Neuronal stem cell (in vitro differentiated cells): ENCODE results near the gene BET1.

Experiments
- DNase-seq: peaks from one replicate; pipeline ENCODE4 v3.0.0-alpha.2; 2013; ENCODE audit warnings: low spot score
- H2AFZ ChIP-seq: one replicate; pipeline ENCODE4 v1.6.1; 2013; ENCODE audit warnings: mild to moderate bottlenecking, low read length, inconsistent platforms
- H2AK5ac ChIP-seq: 2 replicates; pipeline ENCODE4 v1.6.1; 2013; ENCODE audit warnings: low read depth, mild to moderate bottlenecking, inconsistent platforms, low read length, moderate library complexity, mixed read lengths
- H2BK120ac ChIP-seq: 2 replicates; pipeline ENCODE4 v1.6.1; 2013; ENCODE audit warnings: low read depth, mild to moderate bottlenecking, inconsistent platforms, low read length, moderate library complexity, mixed read lengths
- H2BK12ac ChIP-seq: one replicate; pipeline ENCODE4 v1.6.1; 2013; ENCODE audit warnings: low read length, inconsistent platforms
- H2BK15ac ChIP-seq: 2 replicates; pipeline ENCODE4 v1.6.1; 2013; ENCODE audit warnings: mild to moderate bottlenecking, low read length, inconsistent platforms, mixed read lengths
- H2BK5ac ChIP-seq: one replicate; pipeline ENCODE4 v1.6.1; 2013; ENCODE audit warnings: inconsistent platforms, mild to moderate bottlenecking, low read length, moderate library complexity
- H3K14ac ChIP-seq: one replicate; pipeline ENCODE4 v1.6.1; 2013; ENCODE audit warnings: low read length, inconsistent platforms
- H3K18ac ChIP-seq: 2 replicates; pipeline ENCODE4 v1.6.1; 2013; ENCODE audit warnings: low read length, inconsistent platforms
- H3K23ac ChIP-seq: 2 replicates; pipeline ENCODE4 v1.6.1; 2013; ENCODE audit warnings: low read depth, mild to moderate bottlenecking, mixed read lengths, low read length, inconsistent platforms; ENCODE audit not compliant: poor library complexity
- H3K27ac ChIP-seq: replicated peaks from 3 replicates; pipeline ENCODE4 v1.5.1; 2013; ENCODE audit warnings: low read length, inconsistent platforms
- H3K27me3 ChIP-seq, 3 experiments: 2 replicates each; pipeline ENCODE4 v1.6.1; 2013; ENCODE audit warnings: low read length in 3 of 3, mild to moderate bottlenecking in 2 of 3, inconsistent platforms in 1 of 3, low read depth in 1 of 3, mixed read lengths in 1 of 3, moderate library complexity in 1 of 3; ENCODE audit not compliant: control insufficient read depth in 3 of 3, insufficient read depth in 3 of 3
- H3K36me3 ChIP-seq, 2 donors: replicated peaks in 1 of 2; 2 replicates each; pipeline ENCODE4 v1.6.1; 2013; ENCODE audit warnings: low read length in 2 of 2; ENCODE audit not compliant: control insufficient read depth in 2 of 2, insufficient read depth in 2 of 2
- H3K4ac ChIP-seq: 2 replicates; pipeline ENCODE4 v1.6.1; 2013; ENCODE audit warnings: inconsistent platforms, mild to moderate bottlenecking, low read length, moderate library complexity
- H3K4me1 ChIP-seq, 2 donors: 1 replicate in 1 of 2; 2 replicates in 1 of 2; pipeline ENCODE4 v1.6.1; 2013; ENCODE audit warnings: low read length in 2 of 2, low read depth in 1 of 2; ENCODE audit not compliant: control insufficient read depth in 2 of 2, insufficient read depth in 1 of 2
- H3K4me2 ChIP-seq: one replicate; pipeline ENCODE4 v1.6.1; 2013; ENCODE audit warnings: mild to moderate bottlenecking, low read length, inconsistent platforms; ENCODE audit not compliant: insufficient read depth, poor library complexity, severe bottlenecking
- H3K4me3 ChIP-seq, 2 donors: 2 replicates each; pipeline ENCODE4 v1.5.1; 2013; ENCODE audit warnings: low read length in 2 of 2, mild to moderate bottlenecking in 2 of 2, inconsistent platforms in 1 of 2, moderate library complexity in 1 of 2
- H3K79me1 ChIP-seq: one replicate; pipeline ENCODE4 v1.6.1; 2013; ENCODE audit warnings: low read depth, mild to moderate bottlenecking, inconsistent platforms, low read length, moderate library complexity
- H3K9ac ChIP-seq: one replicate; pipeline ENCODE4 v1.6.1; 2013; ENCODE audit warnings: mild to moderate bottlenecking, low read depth, low read length, inconsistent platforms; ENCODE audit not compliant: poor library complexity
- H3K9me3 ChIP-seq, 2 donors: replicated peaks in 1 of 2; 2 replicates each; pipeline versions ENCODE3 to v1.6.1; 2013; ENCODE audit warnings: low read length in 2 of 2, mild to moderate bottlenecking in 2 of 2, inconsistent platforms in 1 of 2, low read depth in 1 of 2, mixed read lengths in 1 of 2, moderate library complexity in 1 of 2; ENCODE audit not compliant: control insufficient read depth in 2 of 2, insufficient read depth in 1 of 2
- H4K8ac ChIP-seq: one replicate; pipeline ENCODE4 v1.6.1; 2013; ENCODE audit warnings: low read depth, mild to moderate bottlenecking, inconsistent platforms, low read length, moderate library complexity
- H4K91ac ChIP-seq: one replicate; pipeline ENCODE4 v1.6.1; 2013; ENCODE audit warnings: low read length, low read depth, mild to moderate bottlenecking, inconsistent platforms; ENCODE audit not compliant: poor library complexity
- WGBS, 2 donors: extraction: QIAGEN DNeasy Blood & Tissue Kit; methylation state at CpG; one replicate each; pipeline ENCODE4 v1.1.7; 2013; ENCODE audit warnings: missing lambda C conversion rate in 2 of 2, mixed read lengths in 1 of 2; ENCODE audit not compliant: insufficient read length in 2 of 2, insufficient replicate concordance in 1 of 2; ENCODE audit errors: extremely low coverage in 2 of 2; 5-methylcytosine and 5-hydroxymethylcytosine counted together

Gene BET1

GRCh38 chr7:94050046-94050445 is 45.9 kb upstream of the BET1 start:
- Histone ChIP-seq H3K4me3 (no peak overlapping the region), H3K36me3 (no peaks in the 10 kb centered on the region), H2BK15ac (no peak overlapping the region), H2AFZ (no peak overlapping the region), H3K4ac (no peak overlapping the region), H4K91ac (no peak overlapping the region), H3K4me1 (peaks cover 3 to 20% of the 10 kb centered on the region in 2 donors), H3K18ac (no peak overlapping the region), H2AK5ac (no peak overlapping the region), H4K8ac (no peak overlapping the region), H3K4me2 (no peak overlapping the region), H3K14ac (no peak overlapping the region), H3K27ac (no peak overlapping the region), H3K23ac (no peak overlapping the region), H2BK5ac (no peak overlapping the region), H3K9me3 (no peaks in the 10 kb centered on the region), H2BK12ac (no peak overlapping the region), H3K9ac (no peak overlapping the region), H3K79me1 (no peaks in the 10 kb centered on the region), H3K27me3 (no peaks in the 10 kb centered on the region), H2BK120ac (no peak overlapping the region)
- WGBS, 2 donors, result no CpG with 5 or more reads among the region's 4 CpGs
- DNase-seq, result no peak

GRCh38 chr7:94049615-94050014 is 45.5 kb upstream of the BET1 start:
- Histone ChIP-seq H3K36me3 (no peaks in the 10 kb centered on the region), H2AFZ (peak overlapping the region; percentile 46), H2AK5ac (no peak overlapping the region), H3K4me2 (no peak overlapping the region), H3K4ac (no peak overlapping the region), H4K91ac (no peak overlapping the region), H3K9ac (no peak overlapping the region), H3K18ac (no peak overlapping the region), H3K27ac (no peak overlapping the region), H4K8ac (no peak overlapping the region), H3K79me1 (no peaks in the 10 kb centered on the region), H2BK120ac (no peak overlapping the region), H3K27me3 (no peaks in the 10 kb centered on the region), H2BK5ac (no peak overlapping the region), H3K4me1 (peaks cover 3 to 20% of the 10 kb centered on the region in 2 donors), H3K4me3 (no peak overlapping the region), H3K23ac (no peak overlapping the region), H3K14ac (no peak overlapping the region), H3K9me3 (no peaks in the 10 kb centered on the region), H2BK12ac (no peak overlapping the region), H2BK15ac (no peak overlapping the region)
- no CpG with 5 or more reads among the region's 5 CpGs for WGBS, 2 donors
- no peak for DNase-seq

GRCh38 chr7:94048755-94049154 is 44.6 kb upstream of the BET1 start:
- Histone ChIP-seq H3K79me1 (no peaks in the 10 kb centered on the region), H2BK12ac (no peak overlapping the region), H3K4me2 (no peak overlapping the region), H3K18ac (no peak overlapping the region), H3K4me3 (no peak overlapping the region), H4K91ac (no peak overlapping the region), H3K27ac (no peak overlapping the region), H2BK5ac (no peak overlapping the region), H2AK5ac (no peak overlapping the region), H2AFZ (no peak overlapping the region), H3K4me1 (peaks cover 3 to 15% of the 10 kb centered on the region in 2 donors), H3K27me3 (no peaks in the 10 kb centered on the region), H4K8ac (no peak overlapping the region), H3K9me3 (no peaks in the 10 kb centered on the region), H3K23ac (no peak overlapping the region), H3K4ac (no peak overlapping the region), H3K9ac (no peak overlapping the region), H2BK15ac (no peak overlapping the region), H3K14ac (no peak overlapping the region), H3K36me3 (no peaks in the 10 kb centered on the region), H2BK120ac (no peak overlapping the region)
- DNase-seq, result no peak
- no CpG with 5 or more reads among the region's 2 CpGs for WGBS, 2 donors

- no peak overlapping the region for H3K23ac ChIP-seq
- H2AFZ ChIP-seq, result no peak overlapping the region
- H3K27me3 ChIP-seq, result no peaks in the 10 kb centered on the region
- no peak overlapping the region for H4K8ac ChIP-seq
- H2BK5ac ChIP-seq, result no peak overlapping the region
- H4K91ac ChIP-seq, result no peak overlapping the region
- H2BK15ac ChIP-seq, result no peak overlapping the region
- peaks cover 3 to 10% of the 10 kb centered on the region in 2 donors for H3K4me1 ChIP-seq
- H3K4me3 ChIP-seq, result no peak overlapping the region
- WGBS, 2 donors, result no CpG with 5 or more reads among the region's 1 CpG
- H3K36me3 ChIP-seq, result no peaks in the 10 kb centered on the region
- DNase-seq, result no peak
- no peaks in the 10 kb centered on the region for H3K79me1 ChIP-seq
- no peak overlapping the region for H3K4ac ChIP-seq
- H3K14ac ChIP-seq, result no peak overlapping the region
- H3K18ac ChIP-seq, result no peak overlapping the region
- H3K9ac ChIP-seq, result no peak overlapping the region
- no peak overlapping the region for H2BK120ac ChIP-seq
- no peak overlapping the region for H2BK12ac ChIP-seq
- no peak overlapping the region for H3K27ac ChIP-seq
- H3K4me2 ChIP-seq, result no peak overlapping the region
- no peaks in the 10 kb centered on the region for H3K9me3 ChIP-seq
- H2AK5ac ChIP-seq, result no peak overlapping the region
Observed at GRCh38 chr7:94047956-94048355, 43.8 kb upstream of the BET1 start.
